ENCODE measurements around the gene DUSP12. TPM values are rescaled to one million over a fixed set of nuclear protein-coding genes. Genes with fewer than 3 reads are reported as not detected.

The DUSP12 gene
- total and polyA plus RNA-seq, 10 donors, result 17.9 to 39.9 (median 23.3) TPM

GRCh38 chr1:161727256-161727924 lies 22.2 kb upstream of the DUSP12 start:
- peaks cover 4 to 53% (median 36%) of the 10 kb centered on the region in 6 donors for H3K4me1 ChIP-seq
- H3K27me3 ChIP-seq (replicated peaks in 1 of 7), result peaks cover 0 to 47% (median 0%) of the 10 kb centered on the region in 7 donors
- WGBS, 5 donors, result 1 to 7% (median 2%) methylated on average over 14 to 38 of the region's 38 CpGs
- DNase-seq, result no peak
- H3K27ac ChIP-seq, result peak overlapping the region; percentile 49 to 96 (median 86)
- H3K9me3 ChIP-seq, result no peaks in the 10 kb centered on the region
- intact Hi-C loops (cut with DNase I; ENCODE audit: low total_unique reads), result no loop called here
- peak overlapping the region; percentile 68 to 97 (median 80) for H3K4me3 ChIP-seq
- no peaks in the 10 kb centered on the region for H3K36me3 ChIP-seq
- no peak for TF ChIP-seq CTCF (IDR thresholded peaks at IDR 0.05 in 8 of 11, conservative IDR thresholded peaks at IDR 0.05 in 3 of 11)

GRCh38 chr1:161728376-161729226 lies 21.0 kb upstream of the DUSP12 start:
- Histone ChIP-seq H3K9me3 (no peaks in the 10 kb centered on the region), H3K4me1 (peaks cover 4 to 48% (median 36%) of the 10 kb centered on the region in 6 donors), H3K36me3 (no peaks in the 10 kb centered on the region), H3K27me3 (replicated peaks in 1 of 7) (peaks cover 0 to 36% (median 0%) of the 10 kb centered on the region in 7 donors), H3K27ac (peak overlapping the region in 2 of 8 donors; percentile 46 to 91), H3K4me3 (no peak overlapping the region)
- WGBS, 5 donors, result 53 to 85% (median 71%) methylated on average over 4 to 7 of the region's 7 CpGs
- DNase-seq, result no peak
- intact Hi-C loops (cut with DNase I; ENCODE audit: low total_unique reads), result no loop called here
- TF ChIP-seq POLR2AphosphoS5 (IDR thresholded peaks at IDR 0.05) (no peak), POLR2A (IDR thresholded peaks at IDR 0.05) (no peak)

- 31 to 78% (median 47%) methylated on average over 6 of the region's 6 CpGs for WGBS, 5 donors
Measured at GRCh38 chr1:161730050-161730564, 19.5 kb upstream of the DUSP12 start.

GRCh38 chr1:161731241-161731640 lies 18.3 kb upstream of the DUSP12 start:
- WGBS, 5 donors, result 80 to 90% (median 84%) methylated on average over 6 of the region's 6 CpGs
- intact Hi-C loops (cut with DNase I; ENCODE audit: low total_unique reads), result no loop called here
- H3K27me3 ChIP-seq (replicated peaks in 1 of 7), result peaks cover 0 to 18% (median 0%) of the 10 kb centered on the region in 7 donors

More at GRCh38 chr1:161730050-161730564, 19.5 kb upstream of the DUSP12 start:
- Histone ChIP-seq H3K27me3 (replicated peaks in 1 of 7) (peaks cover 0 to 30% (median 0%) of the 10 kb centered on the region in 7 donors), H3K9me3 (no peaks in the 10 kb centered on the region), H3K4me1 (peaks cover 4 to 44% (median 35%) of the 10 kb centered on the region in 6 donors), H3K27ac (no peak overlapping the region), H3K36me3 (no peaks in the 10 kb centered on the region), H3K4me3 (no peak overlapping the region)
- intact Hi-C loops (cut with DNase I; ENCODE audit: low total_unique reads), result no loop called here
- no peak for DNase-seq
- no peak for TF ChIP-seq CTCF (IDR thresholded peaks at IDR 0.05 in 8 of 11, conservative IDR thresholded peaks at IDR 0.05 in 3 of 11)
- no peak for TF ChIP-seq POLR2A (IDR thresholded peaks at IDR 0.05)
- no peak for TF ChIP-seq POLR2AphosphoS5 (IDR thresholded peaks at IDR 0.05)

More at GRCh38 chr1:161731241-161731640, 18.3 kb upstream of the DUSP12 start:
- H3K36me3 ChIP-seq, result no peaks in the 10 kb centered on the region
- no peak overlapping the region for H3K4me3 ChIP-seq
- no peak overlapping the region for H3K27ac ChIP-seq
- TF ChIP-seq POLR2A (IDR thresholded peaks at IDR 0.05), result no peak
- no peak for TF ChIP-seq CTCF (IDR thresholded peaks at IDR 0.05 in 8 of 11, conservative IDR thresholded peaks at IDR 0.05 in 3 of 11)
- no peak for TF ChIP-seq POLR2AphosphoS5 (IDR thresholded peaks at IDR 0.05)
- DNase-seq, result no peak
- H3K9me3 ChIP-seq, result no peaks in the 10 kb centered on the region
- H3K4me1 ChIP-seq, result peaks cover 4 to 33% (median 24%) of the 10 kb centered on the region in 6 donors

Data from spleen (tissue), 11 donors.